ENCODE data around the gene PGAP2. TPM values are rescaled to one million over a fixed set of nuclear protein-coding genes. Genes with fewer than 3 reads are reported as not detected.
"Not testable (repeated sequence)": the region's sequence is repeated elsewhere in the genome, so short reads cannot be mapped to it uniquely, and the experiment has no call there.

Gene PGAP2
- total RNA-seq, 1 experiment from 2014 or later, result 37.4 TPM

GRCh38 chr11:3860375-3860774 is 52.0 kb downstream of the PGAP2 start:
- Histone ChIP-seq H3K4me2 (ENCODE audit: insufficient read depth, insufficient read length, low read length) (no peak overlapping the region), H2BK12ac (ENCODE audit: insufficient read length, low read depth, low read length) (no peak overlapping the region), H3K4ac (ENCODE audit: low read depth, low read length) (no peak overlapping the region), H2BK15ac (ENCODE audit: low read depth, low read length) (no peak overlapping the region), H2AFZ (ENCODE audit: low read length) (no peak overlapping the region), H3K23ac (ENCODE audit: insufficient read length, low read depth, low read length) (no peak overlapping the region), H3K79me1 (ENCODE audit: insufficient read depth, low read depth, low read length, poor library complexity, severe bottlenecking) (no peaks in the 10 kb centered on the region), H3K27ac (ENCODE audit: insufficient read length, low read depth, low read length) (no peak overlapping the region), H2BK120ac (ENCODE audit: low read depth, low read length, poor library complexity, severe bottlenecking) (no peak overlapping the region), H3K23me2 (ENCODE audit: insufficient read length, low read depth, low read length, poor library complexity, severe bottlenecking) (peaks cover 6% of the 10 kb centered on the region), H3K14ac (ENCODE audit: insufficient read depth, low read length) (no peak overlapping the region), H4K20me1 (ENCODE audit: control insufficient read depth, insufficient read depth, insufficient read length) (no peaks in the 10 kb centered on the region), H4K5ac (ENCODE audit: insufficient read length, low read depth, low read length) (no peak overlapping the region), H3T11ph (ENCODE audit: low read length) (no peak overlapping the region), H2AK5ac (ENCODE audit: insufficient read length, low read length) (no peak overlapping the region), H4K8ac (replicated peaks; ENCODE audit: insufficient read length, low read depth, low read length) (no peak overlapping the region), H3K56ac (ENCODE audit: insufficient read length, low read depth, low read length) (no peak overlapping the region), H3K9me3 (ENCODE audit: control insufficient read depth, low read depth, low read length) (no peaks in the 10 kb centered on the region), H3K4me1 (ENCODE audit: insufficient read depth, low read length) (peaks cover 7% of the 10 kb centered on the region), H3K79me2 (ENCODE audit: insufficient read depth, low read length) (no peaks in the 10 kb centered on the region), H3K9ac (ENCODE audit: extremely low read depth, insufficient read length, low read length) (no peak overlapping the region), H4K91ac (ENCODE audit: insufficient read length, low read depth, low read length) (no peak overlapping the region), H3K18ac (ENCODE audit: insufficient read length, low read depth, low read length) (no peak overlapping the region), H2BK20ac (ENCODE audit: low read depth, low read length, poor library complexity, severe bottlenecking) (no peak overlapping the region), H2BK5ac (ENCODE audit: insufficient read length, low read length) (no peak overlapping the region), H3K27me3 (ENCODE audit: insufficient read depth, low read length) (no peaks in the 10 kb centered on the region; the same call in 1 of the 2 replicates)
- H3K27ac Mint-ChIP-seq, result no peak overlapping the region
- H3K36me3 Mint-ChIP-seq (ENCODE audit: insufficient read depth in 1 of 3, low read depth in 3 of 3), result peaks cover 0 to 4% (median 0%) of the 10 kb centered on the region in 3 experiments; a peak in 1 of 7 replicates
- TF ChIP-seq CTCF (conservative IDR thresholded peaks at IDR 0.05), result no peak
- no peak overlapping the region for H3K4me3 Mint-ChIP-seq
- no peaks in the 10 kb centered on the region for H3K9me3 Mint-ChIP-seq
- DNase-seq, result no peak
- H3K27me3 Mint-ChIP-seq (ENCODE audit: low read depth), result peaks cover 31% of the 10 kb centered on the region
- no CpG with 5 or more reads among the region's 2 CpGs for WGBS (ENCODE audit: extremely low coverage, insufficient read length, low lambda C conversion rate)
- H3K4me1 Mint-ChIP-seq, result peaks cover 44 to 57% of the 10 kb centered on the region in 2 experiments

- peaks cover 31% of the 10 kb centered on the region for H3K27me3 Mint-ChIP-seq (ENCODE audit: low read depth)
- H3K4me1 ChIP-seq (ENCODE audit: insufficient read depth, low read length); H3K9me3 ChIP-seq (ENCODE audit: control insufficient read depth, low read depth, low read length); H2BK15ac ChIP-seq (ENCODE audit: low read depth, low read length); H2BK12ac ChIP-seq (ENCODE audit: insufficient read length, low read depth, low read length); H4K8ac ChIP-seq (replicated peaks; ENCODE audit: insufficient read length, low read depth, low read length); H3K56ac ChIP-seq (ENCODE audit: insufficient read length, low read depth, low read length); H4K91ac ChIP-seq (ENCODE audit: insufficient read length, low read depth, low read length); H2AK5ac ChIP-seq (ENCODE audit: insufficient read length, low read length); H3K79me1 ChIP-seq (ENCODE audit: insufficient read depth, low read depth, low read length, poor library complexity, severe bottlenecking); H3K9me3 Mint-ChIP-seq; H3K27ac ChIP-seq (ENCODE audit: insufficient read length, low read depth, low read length); H3K9ac ChIP-seq (ENCODE audit: extremely low read depth, insufficient read length, low read length); H3K4ac ChIP-seq (ENCODE audit: low read depth, low read length); H2BK120ac ChIP-seq (ENCODE audit: low read depth, low read length, poor library complexity, severe bottlenecking); H2BK5ac ChIP-seq (ENCODE audit: insufficient read length, low read length); H3K36me3 Mint-ChIP-seq (ENCODE audit: insufficient read depth in 1 of 3, low read depth in 3 of 3); DNase-seq; H3K79me2 ChIP-seq (ENCODE audit: insufficient read depth, low read length); H3K23ac ChIP-seq (ENCODE audit: insufficient read length, low read depth, low read length); H3K14ac ChIP-seq (ENCODE audit: insufficient read depth, low read length); H3T11ph ChIP-seq (ENCODE audit: low read length); H3K18ac ChIP-seq (ENCODE audit: insufficient read length, low read depth, low read length); H2BK20ac ChIP-seq (ENCODE audit: low read depth, low read length, poor library complexity, severe bottlenecking); H4K20me1 ChIP-seq (ENCODE audit: control insufficient read depth, insufficient read depth, insufficient read length); H2AFZ ChIP-seq (ENCODE audit: low read length); H4K5ac ChIP-seq (ENCODE audit: insufficient read length, low read depth, low read length); H3K27ac Mint-ChIP-seq; H3K23me2 ChIP-seq (ENCODE audit: insufficient read length, low read depth, low read length, poor library complexity, severe bottlenecking); H3K27me3 ChIP-seq (ENCODE audit: insufficient read depth, low read length); H3K4me2 ChIP-seq (ENCODE audit: insufficient read depth, insufficient read length, low read length): not testable (repeated sequence)
- H3K4me3 Mint-ChIP-seq, result peak overlapping the region in 1 of 2 experiments; percentile 12; a peak in 2 of 5 replicates
- peaks cover 49 to 61% of the 10 kb centered on the region in 2 experiments for H3K4me1 Mint-ChIP-seq
- no CpG with 5 or more reads among the region's 4 CpGs for WGBS (ENCODE audit: extremely low coverage, insufficient read length, low lambda C conversion rate)
These were observed 52.6 kb downstream of the PGAP2 start for GRCh38 chr11:3860898-3861393.
